K562 (cell line): ENCODE measurements around the gene WDR1. TPM values are rescaled to one million over a fixed set of nuclear protein-coding genes. Genes with fewer than 3 reads are reported as not detected.
A peak's percentile ranks its signal among the peaks of the same experiment; 100 is the strongest.

Experiments used
- ARID1B ChIP-seq: fragments of 450-650 bp; IDR thresholded peaks from 2 replicates; pipeline ENCODE4 v1.6.1; 2016; ENCODE audit warnings: antibody characterized with exemption, mild to moderate bottlenecking, inconsistent platforms
- ARNT ChIP-seq, 2 experiments: fragments of 450-650 bp; IDR thresholded peaks; 2 replicates each; pipeline ENCODE4 v1.6.1; 2016; ENCODE audit warnings: mild to moderate bottlenecking in 1 of 2
- BRD4 ChIP-seq: fragments of 200-600 bp; sonication (generic); IDR thresholded peaks from 2 replicates; pipeline ENCODE4 v1.6.1; 2017; ENCODE audit warnings: inconsistent platforms
- ESRRB ChIP-seq: fragments of 250-450 bp; sonication (Bioruptor Pico); IDR thresholded peaks from 2 replicates; pipeline ENCODE4 v1.5.0; 2020; ENCODE audit warnings: mild to moderate bottlenecking, moderate library complexity, borderline replicate concordance
- ETV6 ChIP-seq, 3 experiments: fragments of 150-350 bp in 1 of 3; sonication (generic) in 1 of 3; formaldehyde crosslinking in 1 of 3; IDR thresholded peaks; 2 replicates each; pipeline versions ENCODE4 v1.6.1 to v1.8.0; 2014 to 2022; ENCODE audit warnings: borderline replicate concordance in 2 of 3, low read depth in 2 of 3, antibody characterized with exemption in 1 of 3, low read length in 1 of 3, mild to moderate bottlenecking in 1 of 3, missing genetic modification reagents in 1 of 3
- LEF1 ChIP-seq: fragments of 450-650 bp; IDR thresholded peaks from 2 replicates; pipeline ENCODE4 v1.6.1; 2016; ENCODE audit warnings: mild to moderate bottlenecking
- NFE2L1 ChIP-seq: fragments of 450-650 bp; IDR thresholded peaks from 2 replicates; pipeline ENCODE4 v1.6.1; 2016; ENCODE audit warnings: missing genetic modification characterization, low read depth, mild to moderate bottlenecking, missing compliant biosample characterization, moderate library complexity, borderline replicate concordance
- PTBP1 ChIP-seq: fragments of 200-400 bp; formaldehyde crosslinking; IDR thresholded peaks from 2 replicates; pipeline ENCODE4 v1.6.1; 2017; ENCODE audit warnings: low read depth, low read length
- RAD21 ChIP-seq, 2 experiments: fragments of 250-450 bp in 1 of 2; fragments of 450-650 bp in 1 of 2; sonication (Bioruptor Pico) in 1 of 2; formaldehyde crosslinking in 1 of 2; IDR thresholded peaks in 1 of 2; conservative IDR thresholded peaks in 1 of 2; 2 replicates each; pipeline versions ENCODE4 v1.4.0 to v1.8.0; 2020 to 2022; ENCODE audit warnings: mild to moderate bottlenecking in 2 of 2, moderate library complexity in 1 of 2
- SMARCA4 ChIP-seq: fragments of 450-650 bp; IDR thresholded peaks from 2 replicates; pipeline ENCODE4 v1.6.1; 2016
- SMARCC2 ChIP-seq: fragments of 450-650 bp; IDR thresholded peaks from 2 replicates; pipeline ENCODE4 v1.6.1; 2017; ENCODE audit warnings: antibody characterized with exemption, moderate library complexity, mild to moderate bottlenecking, low read depth
- SNRNP70 ChIP-seq: fragments of 200-400 bp; formaldehyde crosslinking; optimal IDR thresholded peaks from 2 replicates; pipeline ENCODE3; 2017; ENCODE audit warnings: low read depth, low read length
- SUPT5H ChIP-seq: fragments of 450-650 bp; IDR thresholded peaks from 2 replicates; pipeline ENCODE4 v1.6.1; 2016
- ZNF140 ChIP-seq: fragments of 250-450 bp; sonication (Bioruptor Pico); IDR thresholded peaks from 2 replicates; pipeline ENCODE4 v1.8.0; 2021; ENCODE audit warnings: moderate library complexity, mild to moderate bottlenecking, inconsistent platforms
- ZNF76 ChIP-seq: fragments of 250-450 bp; sonication (Bioruptor Pico); IDR thresholded peaks from 2 replicates; pipeline ENCODE4 v1.4.0; 2020; ENCODE audit warnings: mild to moderate bottlenecking, moderate library complexity, borderline replicate concordance
- ZNF778 ChIP-seq: fragments of 450-650 bp; formaldehyde crosslinking; IDR thresholded peaks from 2 replicates; pipeline ENCODE4 v1.4.0; 2020; ENCODE audit warnings: mild to moderate bottlenecking, moderate library complexity
- polyA plus RNA-seq, 8 experiments: library from polyadenylated mRNA; depleted of rRNA in 4 of 8; stranded (reverse) in 5 of 8; unstranded in 3 of 8; fragments of >200 nt; fragmentation: Nextera tagmentation in 2 of 8; fragmentation: Illumina TruSeq in 1 of 8; extraction: Ambion mirVana in 2 of 8; extraction: Trizol in 1 of 8; gene quantifications; 2 replicates each; pipeline versions ENCODE4 v1.2.1 to v1.2.3, GENCODE V29; 2011 to 2014; ENCODE audit warnings: inconsistent platforms in 1 of 8, missing spikeins in 1 of 8
- total RNA-seq, 7 experiments: library from RNA; depleted of rRNA in 6 of 7; stranded (reverse); fragments of >200 nt in 6 of 7; fragmentation: Illumina TruSeq in 2 of 7; extraction: Trizol in 2 of 7; gene quantifications; 2 replicates each; pipeline versions ENCODE4 v1.2.1 to v1.2.3, GENCODE V29; 2011 to 2021; ENCODE audit warnings: low replicate concordance in 1 of 7
- TF ChIP-seq, protein P1 (sequence below): fragments of 250-450 bp; sonication (Bioruptor Pico); IDR thresholded peaks from 2 replicates; pipeline ENCODE4 v1.8.0; 2021; ENCODE audit warnings: moderate library complexity, mild to moderate bottlenecking, inconsistent platforms
- TF ChIP-seq, protein P2 (sequence below): fragments of 200-800 bp; sonication (Bioruptor generic); IDR thresholded peaks from 2 replicates; pipeline ENCODE4 v1.6.1; 2016; ENCODE audit warnings: missing genetic modification characterization, missing compliant biosample characterization
- TF ChIP-seq, protein P3 (sequence below): fragments of 450-650 bp; IDR thresholded peaks from 2 replicates; pipeline ENCODE4 v1.6.1; 2016; ENCODE audit warnings: low read depth, mild to moderate bottlenecking, moderate library complexity

WDR1 gene
- total and polyA plus RNA-seq, 9 of the 15 experiments (the other 6 are each of a cell fraction or from before 2014, with no cell fraction given), result 16.1 to 213 (median 125) TPM

DNA sequence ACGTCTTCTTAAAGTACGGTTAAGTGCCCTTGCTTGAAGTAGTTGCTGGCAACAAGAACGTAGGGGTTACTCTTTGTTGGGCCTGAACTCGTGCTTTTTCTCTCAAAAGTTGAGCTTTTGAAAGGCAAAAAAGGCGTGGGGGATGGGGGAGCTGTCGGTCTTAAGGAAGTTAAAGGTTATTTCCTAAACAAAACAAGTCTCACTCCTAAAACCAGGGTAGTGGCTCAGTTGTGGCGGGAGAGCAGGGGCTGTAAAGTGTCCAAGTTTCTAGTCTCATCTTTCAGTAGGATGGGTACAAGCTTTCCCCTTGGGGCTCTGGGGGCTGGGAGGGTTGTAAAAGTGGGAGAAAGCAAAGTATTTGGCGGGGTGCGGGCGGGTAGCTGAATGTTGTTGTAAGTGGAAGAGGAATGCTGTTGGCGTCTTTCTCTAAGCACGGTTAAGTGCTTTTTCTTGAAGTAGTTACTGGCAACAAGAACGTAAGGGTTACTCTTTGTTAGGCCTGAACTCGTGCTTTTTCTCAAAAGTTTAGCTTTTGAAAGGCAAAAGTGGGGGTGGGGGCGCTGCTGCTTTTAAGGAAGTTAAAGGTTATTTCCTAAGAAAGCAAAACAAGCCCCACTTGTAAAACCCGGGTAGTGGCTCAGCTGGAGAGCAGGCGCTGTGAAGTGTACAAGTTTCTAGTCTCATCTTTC is 904 bp upstream of the WDR1 start (continued):
- TF ChIP-seq ZNF140 (CRISPR knock-in tag), result no peak
- no peak for TF ChIP-seq ETV6 (IDR thresholded peaks at IDR 0.05; ENCODE audit: borderline replicate concordance in 1 of 2, low read depth in 2 of 2, low read length in 1 of 2)
- no peak for TF ChIP-seq ETV6 (CRISPR knock-in tag; IDR thresholded peaks at IDR 0.05; ENCODE audit: borderline replicate concordance)
- no peak for TF ChIP-seq ZNF778 (CRISPR knock-in tag)
- TF ChIP-seq, protein P1, sequence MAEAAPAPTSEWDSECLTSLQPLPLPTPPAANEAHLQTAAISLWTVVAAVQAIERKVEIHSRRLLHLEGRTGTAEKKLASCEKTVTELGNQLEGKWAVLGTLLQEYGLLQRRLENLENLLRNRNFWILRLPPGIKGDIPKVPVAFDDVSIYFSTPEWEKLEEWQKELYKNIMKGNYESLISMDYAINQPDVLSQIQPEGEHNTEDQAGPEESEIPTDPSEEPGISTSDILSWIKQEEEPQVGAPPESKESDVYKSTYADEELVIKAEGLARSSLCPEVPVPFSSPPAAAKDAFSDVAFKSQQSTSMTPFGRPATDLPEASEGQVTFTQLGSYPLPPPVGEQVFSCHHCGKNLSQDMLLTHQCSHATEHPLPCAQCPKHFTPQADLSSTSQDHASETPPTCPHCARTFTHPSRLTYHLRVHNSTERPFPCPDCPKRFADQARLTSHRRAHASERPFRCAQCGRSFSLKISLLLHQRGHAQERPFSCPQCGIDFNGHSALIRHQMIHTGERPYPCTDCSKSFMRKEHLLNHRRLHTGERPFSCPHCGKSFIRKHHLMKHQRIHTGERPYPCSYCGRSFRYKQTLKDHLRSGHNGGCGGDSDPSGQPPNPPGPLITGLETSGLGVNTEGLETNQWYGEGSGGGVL, result no peak
- peak; percentile 2 to 65; a peak in 1 of 4 replicates for TF ChIP-seq ARNT (IDR thresholded peaks at IDR 0.05)
- TF ChIP-seq ARID1B, result no peak
- TF ChIP-seq RAD21 (CRISPR knock-in tag; conservative IDR thresholded peaks at IDR 0.05 in 1 of 2, IDR thresholded peaks at IDR 0.05 in 1 of 2), result 0 out of 4 replicates have a peak, but pooled peaks of 1 of the 2 experiments have one; percentile 22
- TF ChIP-seq NFE2L1 (tag), result no peak
- TF ChIP-seq, protein P2, sequence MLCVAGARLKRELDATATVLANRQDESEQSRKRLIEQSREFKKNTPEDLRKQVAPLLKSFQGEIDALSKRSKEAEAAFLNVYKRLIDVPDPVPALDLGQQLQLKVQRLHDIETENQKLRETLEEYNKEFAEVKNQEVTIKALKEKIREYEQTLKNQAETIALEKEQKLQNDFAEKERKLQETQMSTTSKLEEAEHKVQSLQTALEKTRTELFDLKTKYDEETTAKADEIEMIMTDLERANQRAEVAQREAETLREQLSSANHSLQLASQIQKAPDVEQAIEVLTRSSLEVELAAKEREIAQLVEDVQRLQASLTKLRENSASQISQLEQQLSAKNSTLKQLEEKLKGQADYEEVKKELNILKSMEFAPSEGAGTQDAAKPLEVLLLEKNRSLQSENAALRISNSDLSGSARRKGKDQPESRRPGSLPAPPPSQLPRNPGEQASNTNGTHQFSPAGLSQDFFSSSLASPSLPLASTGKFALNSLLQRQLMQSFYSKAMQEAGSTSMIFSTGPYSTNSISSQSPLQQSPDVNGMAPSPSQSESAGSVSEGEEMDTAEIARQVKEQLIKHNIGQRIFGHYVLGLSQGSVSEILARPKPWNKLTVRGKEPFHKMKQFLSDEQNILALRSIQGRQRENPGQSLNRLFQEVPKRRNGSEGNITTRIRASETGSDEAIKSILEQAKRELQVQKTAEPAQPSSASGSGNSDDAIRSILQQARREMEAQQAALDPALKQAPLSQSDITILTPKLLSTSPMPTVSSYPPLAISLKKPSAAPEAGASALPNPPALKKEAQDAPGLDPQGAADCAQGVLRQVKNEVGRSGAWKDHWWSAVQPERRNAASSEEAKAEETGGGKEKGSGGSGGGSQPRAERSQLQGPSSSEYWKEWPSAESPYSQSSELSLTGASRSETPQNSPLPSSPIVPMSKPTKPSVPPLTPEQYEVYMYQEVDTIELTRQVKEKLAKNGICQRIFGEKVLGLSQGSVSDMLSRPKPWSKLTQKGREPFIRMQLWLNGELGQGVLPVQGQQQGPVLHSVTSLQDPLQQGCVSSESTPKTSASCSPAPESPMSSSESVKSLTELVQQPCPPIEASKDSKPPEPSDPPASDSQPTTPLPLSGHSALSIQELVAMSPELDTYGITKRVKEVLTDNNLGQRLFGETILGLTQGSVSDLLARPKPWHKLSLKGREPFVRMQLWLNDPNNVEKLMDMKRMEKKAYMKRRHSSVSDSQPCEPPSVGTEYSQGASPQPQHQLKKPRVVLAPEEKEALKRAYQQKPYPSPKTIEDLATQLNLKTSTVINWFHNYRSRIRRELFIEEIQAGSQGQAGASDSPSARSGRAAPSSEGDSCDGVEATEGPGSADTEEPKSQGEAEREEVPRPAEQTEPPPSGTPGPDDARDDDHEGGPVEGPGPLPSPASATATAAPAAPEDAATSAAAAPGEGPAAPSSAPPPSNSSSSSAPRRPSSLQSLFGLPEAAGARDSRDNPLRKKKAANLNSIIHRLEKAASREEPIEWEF (CRISPR knock-in tag), result no peak
- TF ChIP-seq SMARCA4, result no peak
- TF ChIP-seq, protein P3, sequence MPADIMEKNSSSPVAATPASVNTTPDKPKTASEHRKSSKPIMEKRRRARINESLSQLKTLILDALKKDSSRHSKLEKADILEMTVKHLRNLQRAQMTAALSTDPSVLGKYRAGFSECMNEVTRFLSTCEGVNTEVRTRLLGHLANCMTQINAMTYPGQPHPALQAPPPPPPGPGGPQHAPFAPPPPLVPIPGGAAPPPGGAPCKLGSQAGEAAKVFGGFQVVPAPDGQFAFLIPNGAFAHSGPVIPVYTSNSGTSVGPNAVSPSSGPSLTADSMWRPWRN, result no peak
- TF ChIP-seq BRD4, result peak; percentile 84
- 0 out of 2 replicates have a peak, but pooled peaks have one; percentile 10 for TF ChIP-seq LEF1
- 0 out of 2 replicates have a peak, but pooled peaks have one; percentile 18 for TF ChIP-seq SMARCC2
- no peak for TF ChIP-seq ESRRB (CRISPR knock-in tag)
- no peak for TF ChIP-seq SNRNP70
- no peak for TF ChIP-seq ZNF76 (CRISPR knock-in tag)
- TF ChIP-seq SUPT5H, result peak; percentile 90
- 0 out of 2 replicates have a peak, but pooled peaks have one; percentile 8 for TF ChIP-seq PTBP1
